ENCODE results near the gene RAPGEF3. TPM values are rescaled to one million over a fixed set of nuclear protein-coding genes. Genes with fewer than 3 reads are reported as not detected.

Gene RAPGEF3
- total RNA-seq, 4 donors from 2014 or later: 24.2 to 270 (median 59.1) TPM

DNA sequence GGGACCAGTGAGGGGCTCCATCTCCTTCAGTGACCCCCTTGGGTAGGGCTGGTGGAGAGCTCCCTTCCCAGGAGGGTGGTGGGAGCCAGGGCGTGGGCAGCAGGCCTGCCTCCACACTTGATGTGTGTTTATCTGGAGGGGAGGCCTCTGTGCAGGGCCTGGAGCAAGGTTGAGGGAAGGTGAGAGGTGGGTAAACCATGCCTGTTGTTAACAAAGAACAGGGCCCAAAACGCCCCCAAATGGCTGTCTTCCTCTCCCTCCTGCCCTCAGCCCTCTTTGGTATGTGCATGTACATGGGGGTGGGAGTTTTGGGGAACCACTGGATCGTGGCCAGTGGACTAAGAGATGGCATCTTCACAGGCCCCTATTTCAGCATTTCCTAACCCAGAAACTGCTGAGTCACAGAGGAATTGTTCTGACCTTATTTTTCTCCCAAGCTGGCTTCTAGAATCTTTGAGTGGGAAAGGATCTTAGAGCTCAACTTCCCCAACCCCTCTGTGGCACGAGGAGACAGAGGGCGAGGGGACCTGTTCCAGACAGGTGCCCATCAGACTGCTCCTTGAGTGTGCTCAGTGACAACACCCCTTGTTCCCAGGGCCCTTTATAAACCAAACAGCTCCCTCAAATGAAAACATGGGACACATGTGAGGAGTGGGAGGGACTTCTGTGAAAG lies 17.9 kb upstream of the RAPGEF3 start:
- DNase-seq (ENCODE audit: low spot score) (no peak), ATAC-seq (ENCODE audit: low FRiP score) (peak; percentile 16)
- TF ChIP-seq, protein P1, sequence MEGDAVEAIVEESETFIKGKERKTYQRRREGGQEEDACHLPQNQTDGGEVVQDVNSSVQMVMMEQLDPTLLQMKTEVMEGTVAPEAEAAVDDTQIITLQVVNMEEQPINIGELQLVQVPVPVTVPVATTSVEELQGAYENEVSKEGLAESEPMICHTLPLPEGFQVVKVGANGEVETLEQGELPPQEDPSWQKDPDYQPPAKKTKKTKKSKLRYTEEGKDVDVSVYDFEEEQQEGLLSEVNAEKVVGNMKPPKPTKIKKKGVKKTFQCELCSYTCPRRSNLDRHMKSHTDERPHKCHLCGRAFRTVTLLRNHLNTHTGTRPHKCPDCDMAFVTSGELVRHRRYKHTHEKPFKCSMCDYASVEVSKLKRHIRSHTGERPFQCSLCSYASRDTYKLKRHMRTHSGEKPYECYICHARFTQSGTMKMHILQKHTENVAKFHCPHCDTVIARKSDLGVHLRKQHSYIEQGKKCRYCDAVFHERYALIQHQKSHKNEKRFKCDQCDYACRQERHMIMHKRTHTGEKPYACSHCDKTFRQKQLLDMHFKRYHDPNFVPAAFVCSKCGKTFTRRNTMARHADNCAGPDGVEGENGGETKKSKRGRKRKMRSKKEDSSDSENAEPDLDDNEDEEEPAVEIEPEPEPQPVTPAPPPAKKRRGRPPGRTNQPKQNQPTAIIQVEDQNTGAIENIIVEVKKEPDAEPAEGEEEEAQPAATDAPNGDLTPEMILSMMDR (IDR thresholded peaks at IDR 0.05): no peak

DNA sequence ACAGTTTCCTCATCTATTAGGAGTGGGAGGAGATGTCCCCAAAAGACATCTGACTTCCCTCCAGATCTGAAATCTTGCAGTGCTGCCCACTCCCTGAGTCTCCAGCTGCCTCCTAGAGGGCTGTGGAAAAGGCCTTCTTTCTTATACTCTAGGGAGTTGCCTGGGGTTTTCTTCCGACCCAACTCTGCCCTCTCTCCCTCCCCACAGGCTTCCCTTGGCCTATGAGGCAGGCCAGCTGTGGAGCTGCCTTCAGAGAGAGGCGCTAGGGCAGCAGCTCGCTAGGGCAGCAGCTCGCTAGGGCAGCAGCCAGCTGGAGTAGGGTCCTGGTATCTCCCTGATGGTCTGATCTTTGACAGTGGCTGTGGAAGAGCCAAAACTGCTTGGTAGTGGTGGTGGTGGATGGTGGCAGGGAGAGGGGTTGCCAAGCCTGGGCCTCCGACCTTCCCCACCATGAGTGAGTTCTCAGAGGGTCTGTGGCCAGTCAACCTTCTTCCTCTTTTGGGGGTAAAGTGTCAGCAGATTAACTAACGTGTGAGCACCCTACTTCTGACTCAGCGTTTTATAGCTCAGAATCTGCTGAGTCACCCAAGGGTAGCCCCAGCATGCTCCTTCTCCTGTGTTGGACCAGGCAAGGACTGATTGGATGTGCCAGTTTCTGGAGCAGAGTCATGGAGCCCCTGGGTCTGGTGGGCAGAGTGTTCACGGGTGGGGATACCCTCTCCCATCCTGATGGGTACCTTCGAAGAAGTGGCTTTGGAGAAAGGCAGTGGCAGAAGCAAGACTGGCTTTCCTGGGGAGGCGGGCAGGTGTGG lies 16.6 kb upstream of the RAPGEF3 start:
- DNase-seq (ENCODE audit: low spot score): no peak
- no peak for ATAC-seq (ENCODE audit: low FRiP score)
- TF ChIP-seq, protein P1 (IDR thresholded peaks at IDR 0.05): no peak

DNA sequence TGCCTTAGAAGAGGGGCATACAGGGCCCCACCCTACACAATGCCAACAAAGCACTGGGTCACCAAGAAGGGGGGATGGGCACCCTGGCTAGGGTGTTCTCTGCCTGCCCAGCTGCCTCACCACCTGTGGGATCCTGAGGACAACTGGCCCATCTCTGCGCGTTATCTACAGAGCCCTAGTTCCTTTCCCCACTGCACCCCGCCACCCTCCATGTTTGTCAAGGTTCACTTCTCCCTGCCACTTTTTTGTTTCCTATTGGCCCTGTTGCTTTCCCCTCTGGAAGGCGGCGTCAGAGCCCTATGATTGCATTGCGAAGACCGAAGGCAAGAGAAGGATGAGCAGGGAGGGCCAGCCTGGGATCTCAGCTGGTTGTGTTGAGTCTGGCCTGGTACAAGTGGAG lies 16.0 kb upstream of the RAPGEF3 start:
- DNase-seq (ENCODE audit: low spot score) (no peak), ATAC-seq (ENCODE audit: low FRiP score) (no peak)
- TF ChIP-seq, protein P1 (IDR thresholded peaks at IDR 0.05): no peak

DNA sequence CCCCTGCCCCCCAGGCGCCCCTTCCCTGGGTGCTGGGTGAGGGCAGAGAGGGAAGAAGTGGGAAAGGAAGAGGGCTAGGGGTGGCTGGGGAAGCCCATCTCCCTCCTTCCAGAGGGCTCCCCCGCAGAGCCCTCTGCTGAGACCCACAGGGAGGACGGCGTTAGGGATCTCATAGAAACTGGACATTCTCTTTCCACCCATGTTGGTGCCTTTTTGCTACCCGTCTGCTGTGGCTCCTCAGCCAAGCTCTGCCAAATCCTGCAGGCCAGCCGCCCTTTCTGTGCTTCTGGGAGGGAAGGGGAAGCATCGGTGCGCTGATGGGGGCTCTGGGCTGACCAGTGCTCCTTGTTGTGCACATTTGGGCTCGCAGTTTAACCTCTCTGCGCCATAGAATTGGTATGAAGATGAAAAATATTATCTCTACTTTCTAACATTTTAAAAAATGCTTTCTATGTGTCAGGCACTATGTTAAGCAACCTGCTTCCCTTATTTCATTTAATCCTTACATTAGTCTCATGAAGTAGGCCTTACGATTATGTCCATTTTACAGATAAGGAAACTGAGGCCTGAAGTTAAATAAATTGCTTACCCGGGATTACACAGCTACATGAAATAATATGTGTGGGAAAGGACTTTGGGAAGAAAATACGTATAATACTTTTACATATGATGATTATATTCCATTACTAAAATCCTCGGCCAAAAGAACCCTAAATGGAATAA lies 15.3 kb upstream of the RAPGEF3 start:
- DNase-seq (ENCODE audit: low spot score) (no peak), ATAC-seq (ENCODE audit: low FRiP score) (peak; percentile 1)
- TF ChIP-seq, protein P1 (IDR thresholded peaks at IDR 0.05): no peak

DNA sequence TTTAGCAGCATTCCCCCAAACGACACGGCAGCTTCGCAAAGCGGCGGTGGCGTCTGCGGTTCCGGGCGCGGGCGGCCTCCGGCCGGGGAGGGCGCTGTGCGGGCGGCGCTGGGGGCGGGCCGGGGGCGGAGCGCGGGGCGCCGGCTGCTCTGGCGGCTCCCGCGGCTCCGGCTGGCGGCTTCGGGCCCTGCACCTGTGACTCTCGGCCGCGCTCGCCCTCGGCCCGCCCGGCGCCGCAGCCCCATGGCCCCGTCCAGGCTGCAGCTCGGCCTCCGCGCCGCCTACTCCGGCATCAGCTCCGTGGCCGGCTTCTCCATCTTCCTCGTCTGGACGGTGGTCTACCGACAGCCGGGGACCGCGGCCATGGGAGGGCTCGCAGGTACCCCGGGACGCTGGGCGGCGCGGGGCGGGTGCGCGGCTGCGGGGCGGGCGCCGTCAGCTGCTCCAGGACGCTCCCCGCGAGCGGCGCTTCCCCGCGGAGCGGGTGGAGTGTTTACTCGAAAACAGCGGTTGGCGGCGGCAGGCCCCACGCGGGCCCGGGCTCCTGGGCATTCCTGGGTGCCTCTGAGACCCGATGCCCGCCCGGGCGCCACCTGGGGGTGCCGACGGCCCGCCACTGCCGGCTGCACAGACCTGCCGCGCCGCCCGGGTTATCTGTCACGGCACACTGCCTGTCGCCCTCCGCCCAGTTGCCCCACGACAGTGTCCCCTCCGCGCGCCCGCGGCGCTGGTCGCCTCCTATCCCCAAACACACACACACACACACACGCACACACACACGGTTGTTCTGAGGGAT lies 14.6 kb upstream of the RAPGEF3 start, which contains the start of gene SLC48A1:
SLC48A1 (plus strand) TSS at position 177 of the 796 bp plus-strand sequence; CDS start at position 244, 67 bp downstream.
- DNase-seq (ENCODE audit: low spot score): no peak
- TF ChIP-seq, protein P1 (IDR thresholded peaks at IDR 0.05): no peak
- peak; percentile 49 for ATAC-seq (ENCODE audit: low FRiP score)

DNA sequence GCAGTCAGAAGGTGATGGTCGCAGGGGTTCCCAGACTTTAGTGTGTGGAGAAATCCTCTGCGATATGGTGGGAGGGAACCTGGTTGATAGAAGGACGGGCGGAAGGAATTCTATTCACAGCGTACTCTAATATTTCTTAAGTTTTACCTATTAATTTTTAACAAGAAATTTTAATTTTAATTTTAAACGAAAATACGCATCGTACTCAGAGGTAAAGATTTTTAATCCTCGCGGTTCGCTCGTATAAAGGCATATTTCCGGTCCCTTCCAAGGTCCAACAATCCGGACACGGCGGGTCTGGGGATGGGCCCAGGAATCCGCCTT lies 14.0 kb upstream of the RAPGEF3 start:
- DNase-seq (ENCODE audit: low spot score): no peak
- ATAC-seq (ENCODE audit: low FRiP score): no peak
- TF ChIP-seq, protein P1 (IDR thresholded peaks at IDR 0.05): no peak
